GM19043 (cell line): ENCODE results near the gene FJX1.

Experiments
- ATAC-seq: cut with Tn5 transposase; IDR thresholded peaks from one replicate; pipeline ENCODE4 v1.9.1; 2021; ENCODE audit warnings: low read depth; ENCODE audit not compliant: unreplicated experiment

FJX1 gene, protein sequence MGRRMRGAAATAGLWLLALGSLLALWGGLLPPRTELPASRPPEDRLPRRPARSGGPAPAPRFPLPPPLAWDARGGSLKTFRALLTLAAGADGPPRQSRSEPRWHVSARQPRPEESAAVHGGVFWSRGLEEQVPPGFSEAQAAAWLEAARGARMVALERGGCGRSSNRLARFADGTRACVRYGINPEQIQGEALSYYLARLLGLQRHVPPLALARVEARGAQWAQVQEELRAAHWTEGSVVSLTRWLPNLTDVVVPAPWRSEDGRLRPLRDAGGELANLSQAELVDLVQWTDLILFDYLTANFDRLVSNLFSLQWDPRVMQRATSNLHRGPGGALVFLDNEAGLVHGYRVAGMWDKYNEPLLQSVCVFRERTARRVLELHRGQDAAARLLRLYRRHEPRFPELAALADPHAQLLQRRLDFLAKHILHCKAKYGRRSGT

DNA sequence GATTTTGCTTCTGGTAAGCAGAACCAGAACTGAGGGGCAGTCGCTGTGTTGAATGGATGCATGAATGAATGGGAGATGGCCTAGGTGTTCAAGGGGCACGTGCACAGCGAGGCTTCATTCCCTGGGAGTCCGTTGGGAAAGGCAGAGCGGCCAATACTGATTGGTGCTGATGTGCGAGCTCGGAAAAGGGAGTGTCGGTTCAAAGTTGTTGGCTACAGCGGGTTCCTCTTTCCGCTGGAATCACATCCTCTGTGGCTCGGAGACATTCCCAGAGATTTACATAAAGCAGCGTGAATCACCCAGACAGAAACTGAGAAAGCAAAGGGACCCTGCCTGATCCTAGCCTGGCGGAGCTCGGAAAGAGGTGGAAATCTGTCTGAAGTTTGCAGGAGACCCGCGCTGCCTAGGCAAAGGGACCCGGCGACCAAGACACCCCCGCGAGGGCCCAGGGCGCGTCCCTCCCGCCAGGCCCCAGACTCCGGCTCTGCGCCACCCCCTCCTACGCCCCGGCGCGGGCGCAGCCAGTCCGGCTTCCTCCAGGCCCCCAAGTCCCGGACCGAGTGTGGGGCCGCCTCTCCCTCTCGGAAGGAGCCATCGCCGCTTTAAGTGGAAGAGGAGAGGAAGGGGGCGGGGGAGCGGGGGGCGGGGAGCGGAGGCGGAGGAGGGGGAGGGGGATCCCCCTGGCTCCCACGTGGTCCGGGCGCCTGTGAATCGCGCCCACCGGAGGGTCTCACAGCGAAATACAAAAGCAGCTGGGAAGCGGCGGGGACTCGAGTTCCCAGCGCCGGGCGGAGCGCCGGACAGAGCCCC is at the start of gene FJX1:
TSS of gene FJX1 (plus strand) at position 774 of the 810 bp plus-strand sequence. CDS start 177 bp downstream, outside the sequence.
- ATAC-seq, result peak; percentile 26

DNA sequence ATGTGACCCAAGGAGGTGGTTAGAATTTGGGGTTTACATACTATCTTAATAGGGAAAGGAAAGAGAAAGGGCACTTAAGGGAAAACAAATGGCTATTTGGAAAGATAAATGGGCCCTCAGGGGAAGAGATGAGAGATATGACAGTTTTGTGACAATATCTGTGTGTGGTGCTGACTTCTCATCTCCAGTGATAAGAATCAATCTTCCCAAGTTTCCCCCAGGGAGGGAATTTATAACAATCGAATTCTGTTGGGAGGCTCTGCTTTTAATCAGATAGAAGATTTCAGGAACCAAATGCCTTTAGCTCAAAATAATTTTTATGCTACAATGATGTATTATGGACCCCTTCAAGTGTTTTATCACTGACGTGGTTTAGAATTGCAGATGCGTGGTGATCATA is 46.6 kb upstream of the FJX1 start:
- no peak for ATAC-seq

DNA sequence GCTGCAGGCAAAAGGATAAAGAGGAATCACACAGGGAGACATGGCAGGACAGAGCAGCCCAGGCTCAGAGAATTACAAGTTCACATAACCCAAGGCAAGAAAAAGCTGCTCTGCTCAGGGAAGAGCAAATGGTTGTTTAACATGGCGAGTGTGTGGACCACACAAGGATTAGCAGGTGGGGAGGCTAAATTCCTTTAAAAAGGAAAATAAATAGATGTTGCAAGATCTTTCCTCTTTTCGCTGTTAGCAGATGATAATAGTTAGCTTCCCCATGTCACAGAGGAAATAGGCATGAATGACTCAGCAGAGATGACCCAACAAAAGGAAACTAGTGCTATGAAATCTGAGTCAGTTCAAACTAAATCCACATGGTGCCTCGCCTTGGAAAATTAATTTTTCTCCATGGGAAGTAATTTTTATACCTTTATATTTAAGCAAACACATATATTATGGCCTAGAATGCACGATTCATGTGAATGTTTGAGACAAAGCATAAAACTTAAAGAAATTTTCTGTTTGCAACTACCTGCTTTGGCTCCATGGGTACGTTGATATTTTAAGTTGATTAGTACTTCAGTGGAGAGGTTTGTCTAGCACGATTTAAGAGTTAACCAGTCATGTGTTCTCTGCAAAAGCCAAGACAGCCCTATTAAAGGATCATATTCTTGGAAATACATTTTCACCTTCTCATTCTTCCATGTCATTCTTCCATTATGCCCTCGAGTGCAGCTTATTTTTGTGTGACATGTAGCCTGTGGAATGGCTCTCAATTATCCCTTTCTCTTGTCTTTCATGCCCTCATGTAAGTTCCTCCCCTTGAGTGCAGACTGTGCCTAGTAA is 38.5 kb upstream of the FJX1 start:
- ATAC-seq, result no peak

DNA sequence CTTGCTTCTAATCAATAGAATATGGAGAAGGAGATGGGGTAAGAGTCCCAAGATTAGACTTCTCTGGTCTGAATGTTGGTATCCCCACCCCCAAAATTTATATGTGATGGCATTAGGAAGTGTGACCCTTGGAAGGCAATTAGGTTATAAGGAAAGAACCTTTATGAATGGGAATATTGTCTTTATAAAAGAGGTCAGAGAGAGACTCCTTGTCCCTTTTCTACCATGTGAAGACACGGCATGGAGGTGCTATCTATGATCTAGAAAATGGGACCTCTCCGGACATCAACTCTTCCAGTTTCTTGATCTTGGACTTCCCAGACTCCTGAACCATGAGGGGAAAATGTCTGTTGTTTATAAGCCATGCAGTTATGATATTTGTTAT is 37.9 kb upstream of the FJX1 start:
- no peak for ATAC-seq

DNA sequence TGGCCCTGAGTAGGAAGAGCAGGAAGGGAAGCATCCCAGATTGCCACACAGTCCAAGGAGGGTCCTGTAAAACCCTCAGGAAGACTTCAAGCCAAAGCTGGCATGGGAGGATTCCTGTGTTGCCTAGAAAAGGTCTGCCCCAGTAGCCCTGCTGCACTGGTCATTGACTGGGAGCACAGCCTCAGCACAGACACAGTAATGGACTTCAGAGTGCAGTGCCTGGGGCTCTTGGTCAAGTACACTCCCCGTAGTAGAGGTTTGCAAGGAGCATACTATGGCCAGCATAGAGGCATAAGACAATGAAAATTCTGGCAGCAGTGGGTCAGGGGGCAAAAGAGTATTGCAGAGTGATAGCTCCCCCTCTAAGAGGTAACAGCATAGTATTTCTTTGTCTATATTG is 36.2 kb upstream of the FJX1 start:
- ATAC-seq, result no peak

DNA sequence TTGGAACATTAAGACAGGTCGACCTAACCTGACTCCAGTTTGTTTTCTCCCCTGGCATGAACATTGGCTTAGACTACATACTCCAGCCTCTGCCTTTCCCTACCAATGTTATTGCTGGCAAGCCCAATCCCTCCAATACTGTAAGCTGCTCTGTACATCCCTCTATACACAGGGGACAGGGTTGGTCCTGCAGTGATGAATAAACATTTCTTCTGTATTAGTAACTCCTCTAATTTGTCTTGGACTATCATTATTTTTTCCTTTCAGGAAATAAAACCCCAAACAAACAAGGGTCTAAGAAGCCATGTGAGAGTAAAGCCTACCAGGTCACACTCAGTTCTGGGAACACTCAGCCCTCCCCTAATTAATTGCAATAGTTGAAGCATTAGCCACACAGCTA is 35.1 kb upstream of the FJX1 start:
- no peak for ATAC-seq

DNA sequence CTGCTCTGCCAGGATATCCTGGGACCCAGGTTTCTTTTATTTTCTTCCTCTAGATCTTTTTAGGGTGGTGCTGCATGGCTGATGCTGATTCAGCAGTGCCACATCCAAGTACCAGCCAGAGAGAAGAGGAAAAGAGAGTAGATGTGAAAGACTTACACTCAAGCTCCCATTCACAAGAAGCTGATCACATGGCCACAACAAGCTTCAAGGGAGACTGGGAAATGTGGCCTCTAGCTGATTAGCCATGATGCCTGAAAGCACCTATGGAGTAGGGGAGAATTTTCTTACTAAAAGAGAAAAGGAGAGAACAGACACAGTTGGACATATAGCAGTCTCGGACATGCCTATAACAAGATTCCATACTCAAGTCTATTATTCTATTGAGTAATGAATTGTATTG is 34.4 kb upstream of the FJX1 start:
- no peak for ATAC-seq

DNA sequence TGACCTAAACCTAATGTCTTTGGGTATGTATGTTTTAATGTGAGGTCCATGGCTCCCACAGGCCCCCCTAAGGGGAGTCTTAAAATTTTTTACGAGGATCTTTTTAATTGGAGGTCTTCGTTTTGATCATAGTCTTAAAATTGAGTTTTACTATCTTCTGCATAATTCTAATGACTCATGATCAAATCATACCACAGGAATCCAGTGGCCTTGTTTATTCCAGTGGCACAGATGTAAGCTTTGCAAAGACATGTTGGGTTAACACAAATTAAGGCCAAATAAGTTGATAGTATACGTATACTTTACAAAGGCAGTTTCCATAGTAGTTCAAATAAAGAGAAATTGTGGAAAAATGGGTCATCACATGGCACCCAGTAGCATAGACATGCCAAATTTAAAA is 33.9 kb upstream of the FJX1 start:
- no peak for ATAC-seq

DNA sequence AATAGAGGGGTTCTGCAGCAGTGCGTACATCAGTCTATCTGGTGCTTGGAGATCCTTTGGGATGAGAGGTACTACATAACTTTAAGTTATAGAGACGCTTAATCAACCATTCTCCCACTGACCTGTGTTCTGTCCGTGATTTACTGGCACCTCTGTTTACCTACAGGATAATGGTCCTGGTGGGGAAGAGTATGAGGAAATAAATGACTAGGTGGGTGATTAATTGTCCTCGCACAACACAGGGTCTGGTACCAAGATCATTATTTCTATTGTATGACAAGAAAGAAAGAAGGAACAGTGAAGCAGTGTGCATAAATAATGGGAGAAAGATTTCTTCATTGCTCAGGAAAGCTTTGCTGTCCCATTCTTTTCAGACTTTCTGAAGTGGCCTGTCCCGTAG is 32.8 kb upstream of the FJX1 start:
- ATAC-seq, result no peak

DNA sequence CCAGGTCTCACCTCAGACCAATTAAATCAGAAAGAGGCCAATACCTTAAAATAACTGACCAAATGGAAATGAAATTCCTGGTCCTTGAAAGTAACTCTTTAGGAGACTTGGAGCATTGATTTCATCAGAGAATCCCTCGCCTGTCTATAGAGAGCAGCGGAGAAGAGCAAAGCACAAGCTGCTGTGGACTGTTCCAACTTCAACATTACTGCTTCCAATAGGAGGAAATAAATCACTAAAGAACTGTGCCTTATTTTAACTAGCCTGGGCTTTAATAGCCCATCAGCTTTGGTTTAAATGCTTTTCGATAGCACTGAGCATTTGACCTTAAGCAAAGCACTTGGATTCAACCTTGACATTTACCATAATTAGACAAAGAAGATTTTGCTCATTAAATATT is 32.0 kb upstream of the FJX1 start:
- no peak for ATAC-seq

DNA sequence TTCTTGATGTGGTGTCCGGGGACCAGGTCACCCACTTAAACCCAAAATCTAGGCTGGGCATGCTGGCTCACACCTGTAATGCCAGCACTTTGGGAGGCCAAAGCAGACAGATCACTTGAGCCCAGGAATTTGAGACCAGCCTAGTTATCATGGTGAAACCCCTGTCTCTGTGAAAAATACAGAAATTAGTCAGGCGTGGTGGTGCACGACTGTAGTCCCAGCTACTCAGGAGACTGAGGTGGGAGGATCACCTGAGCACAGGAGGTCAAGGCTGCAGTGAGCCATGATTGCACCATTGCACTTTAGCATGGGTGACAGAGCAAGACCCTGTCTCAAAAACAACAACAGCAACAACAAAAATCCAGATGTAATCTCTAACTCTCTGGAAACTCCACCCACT is 30.3 kb upstream of the FJX1 start:
- ATAC-seq, result no peak

DNA sequence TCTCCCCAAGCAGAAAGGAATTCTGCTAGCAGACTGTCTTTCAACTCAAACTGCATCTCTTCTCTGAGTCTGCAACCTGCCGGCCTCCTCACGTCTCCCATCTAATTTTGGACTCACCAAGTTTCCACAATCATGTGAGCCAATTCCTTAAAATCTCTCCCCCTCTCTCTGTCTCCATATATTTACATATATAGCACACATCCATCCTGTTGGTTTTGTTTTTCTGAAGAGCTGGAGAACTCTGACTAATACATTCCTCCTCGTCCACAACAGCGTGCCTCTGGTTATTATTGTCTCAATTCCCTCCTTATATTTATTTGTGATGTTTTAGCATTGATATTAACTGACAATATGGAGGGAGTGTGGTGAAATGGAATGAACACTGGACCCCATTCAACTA is 29.6 kb upstream of the FJX1 start:
- ATAC-seq, result no peak

DNA sequence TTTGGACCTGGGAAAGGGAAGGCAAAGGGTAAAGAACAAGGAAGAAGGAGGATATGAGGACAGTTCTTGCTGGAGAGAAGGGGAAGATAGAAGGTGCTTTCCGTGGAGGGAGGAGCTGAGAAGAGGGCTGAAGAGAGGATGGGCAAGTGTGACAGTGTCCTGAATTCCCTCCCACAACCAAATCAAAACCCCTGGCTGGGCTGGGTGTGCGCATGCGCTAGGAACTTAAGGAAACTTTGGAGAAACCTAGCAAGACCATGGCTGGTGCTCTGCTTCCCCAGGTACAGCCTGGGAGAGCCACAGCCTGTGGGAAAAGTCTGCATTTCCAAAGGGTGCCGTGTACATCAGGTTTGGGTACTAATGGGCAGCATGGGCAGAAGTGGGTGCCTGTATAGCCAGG is 29.0 kb upstream of the FJX1 start:
- no peak for ATAC-seq

DNA sequence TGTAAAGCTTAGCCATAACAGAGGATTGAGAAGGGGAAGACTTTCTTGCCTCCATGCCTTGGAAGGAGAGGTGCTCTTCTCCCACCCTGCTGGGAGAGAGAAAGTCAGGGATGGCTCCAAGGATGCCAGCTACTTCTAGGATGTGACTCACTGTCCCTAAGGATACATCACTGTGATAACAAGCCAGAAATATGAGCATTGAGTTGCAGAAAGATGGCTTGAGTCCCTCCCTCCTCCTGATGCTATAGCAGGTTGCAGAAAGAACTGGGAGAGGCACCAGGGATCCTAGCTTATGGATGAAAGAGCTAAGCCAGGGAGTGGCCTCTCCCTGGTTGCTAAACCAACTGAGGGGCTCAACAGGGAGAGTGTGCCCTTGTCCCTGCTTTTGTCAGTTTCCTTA is 27.8 kb upstream of the FJX1 start:
- no peak for ATAC-seq

DNA sequence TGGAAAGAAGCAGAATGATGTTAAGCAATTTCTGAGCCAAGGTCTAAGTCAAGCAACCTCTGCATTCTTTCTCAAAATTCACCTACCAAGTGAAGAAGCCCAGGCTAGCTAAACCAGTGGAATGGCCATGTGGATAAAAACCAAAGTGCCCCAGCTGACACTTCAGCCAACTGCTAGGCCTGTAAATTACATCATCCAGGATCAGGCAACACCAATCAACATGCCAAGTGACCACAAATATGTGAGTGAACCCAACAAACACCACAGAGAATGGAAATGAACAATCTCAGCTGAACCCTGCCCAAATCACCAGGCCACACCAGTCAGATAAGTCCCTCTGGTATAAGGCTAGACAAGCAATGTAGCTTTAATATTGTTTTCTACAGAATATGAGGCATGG is 25.1 kb upstream of the FJX1 start:
- ATAC-seq, result no peak

DNA sequence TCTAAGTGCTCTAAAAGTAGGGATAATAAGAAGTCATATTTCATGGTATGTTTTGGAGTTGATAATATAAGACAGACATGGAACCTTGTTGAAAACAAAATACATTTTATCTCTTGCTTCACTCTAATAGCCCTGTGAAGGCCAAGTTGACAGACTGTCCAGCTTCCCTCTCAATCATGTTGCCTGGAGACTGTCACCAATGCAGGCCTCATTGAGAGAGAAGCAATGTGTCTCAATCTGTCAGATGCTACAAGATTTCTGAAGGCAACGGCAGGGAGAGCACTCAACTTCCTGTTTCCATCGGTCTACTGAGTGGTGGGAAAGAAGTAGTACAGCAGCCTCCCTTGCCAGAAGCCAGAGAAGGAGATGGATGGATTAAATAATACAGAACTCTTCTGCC is 23.6 kb upstream of the FJX1 start:
- ATAC-seq, result no peak

DNA sequence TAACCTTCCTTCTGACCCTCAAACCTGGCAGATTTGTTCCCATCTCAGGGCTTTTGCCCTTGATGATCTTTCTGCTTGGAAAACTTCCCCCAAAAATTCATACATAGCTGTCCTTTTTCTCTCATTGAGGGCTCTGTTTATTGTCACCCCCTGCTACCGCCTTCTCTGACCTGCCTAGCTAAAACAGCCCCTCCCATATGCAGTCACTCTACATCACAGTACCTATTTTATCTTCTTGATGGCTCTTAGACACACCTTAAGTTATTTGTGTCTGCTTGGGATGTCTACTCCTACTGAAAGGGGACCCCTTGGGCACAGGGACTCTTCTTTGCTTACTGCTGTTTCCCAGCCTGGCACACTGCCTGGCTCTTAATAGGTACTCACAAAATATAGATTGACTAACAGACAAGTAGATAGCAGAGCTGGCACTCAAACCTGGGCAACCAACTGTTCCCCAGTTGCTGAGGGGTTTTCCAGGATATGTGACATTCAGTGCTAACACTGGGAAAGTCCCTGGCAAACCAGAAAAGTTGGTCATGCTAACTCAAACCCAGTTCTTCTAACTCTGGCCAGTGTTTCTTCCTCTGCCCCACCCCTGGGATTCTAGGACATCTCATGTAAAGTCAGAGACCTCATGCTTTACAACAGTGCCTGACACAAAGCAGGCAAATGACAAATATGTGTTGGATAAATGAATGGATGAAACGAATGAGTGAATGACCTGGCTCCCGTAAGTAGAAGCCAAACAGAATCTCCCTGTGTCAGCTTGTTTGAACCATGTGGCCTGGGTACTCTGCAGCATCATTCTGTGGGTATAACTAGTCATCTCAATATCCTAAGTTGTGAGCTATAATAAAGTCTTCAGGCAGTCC is 19.8 kb upstream of the FJX1 start:
- ATAC-seq, result no peak

DNA sequence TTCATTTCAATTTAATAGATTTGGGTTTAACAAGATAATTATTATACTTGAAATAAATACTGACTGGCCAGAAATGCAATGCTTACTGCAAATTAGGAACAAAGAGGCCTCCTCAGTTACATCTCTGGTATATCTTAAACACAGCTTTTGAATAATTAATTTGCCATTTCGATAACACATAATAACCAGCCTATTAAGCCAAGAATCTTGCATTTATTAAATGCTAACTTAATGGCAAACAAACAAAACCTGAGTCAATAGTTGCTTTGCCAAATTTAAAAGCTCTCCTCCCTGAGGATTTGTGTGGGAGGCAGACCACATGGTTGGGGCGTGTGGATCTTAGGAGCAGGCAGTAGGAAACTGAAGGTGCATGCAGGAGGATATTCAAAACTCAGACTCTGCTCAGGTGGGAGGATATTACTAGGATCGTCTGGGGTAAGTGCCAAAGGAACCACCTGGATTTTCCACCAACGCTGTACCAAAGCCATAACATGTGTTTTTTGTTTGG is 17.9 kb upstream of the FJX1 start:
- ATAC-seq, result no peak

DNA sequence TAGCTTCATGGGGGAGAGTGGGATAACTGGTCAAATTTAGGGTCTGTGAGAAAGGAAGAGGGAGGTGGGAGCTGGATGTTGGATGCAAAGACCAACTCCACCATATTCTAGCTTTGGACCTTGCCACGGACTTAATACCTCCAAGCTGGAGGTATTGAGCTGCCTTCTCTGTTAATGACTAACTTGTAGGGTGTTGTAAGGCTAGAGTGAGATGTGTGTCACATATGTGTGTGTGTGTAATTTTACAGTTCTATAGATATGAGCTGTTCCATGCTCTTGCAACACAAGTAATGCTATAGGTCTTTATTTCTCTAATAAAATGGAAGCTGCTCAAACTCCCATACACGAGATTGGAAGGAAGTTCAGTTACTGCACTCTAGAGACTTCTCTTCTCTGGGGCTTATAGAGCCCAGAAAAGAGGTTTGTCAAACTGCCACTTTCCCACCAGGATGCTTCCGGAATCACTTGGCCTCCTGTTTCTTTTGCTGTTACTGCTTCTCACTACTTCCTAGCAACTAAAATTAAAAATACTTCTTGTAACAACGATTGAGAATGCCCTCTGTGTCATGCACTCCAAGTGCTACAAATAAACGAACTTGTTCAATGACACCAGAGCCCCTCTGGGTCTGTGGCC is 16.0 kb upstream of the FJX1 start:
- no peak for ATAC-seq
